ENCODE results near the gene EVPLL.
"Not testable (repeated sequence)": the region's sequence is repeated elsewhere in the genome, so short reads cannot be mapped to it uniquely, and the experiment has no call there.

DNA sequence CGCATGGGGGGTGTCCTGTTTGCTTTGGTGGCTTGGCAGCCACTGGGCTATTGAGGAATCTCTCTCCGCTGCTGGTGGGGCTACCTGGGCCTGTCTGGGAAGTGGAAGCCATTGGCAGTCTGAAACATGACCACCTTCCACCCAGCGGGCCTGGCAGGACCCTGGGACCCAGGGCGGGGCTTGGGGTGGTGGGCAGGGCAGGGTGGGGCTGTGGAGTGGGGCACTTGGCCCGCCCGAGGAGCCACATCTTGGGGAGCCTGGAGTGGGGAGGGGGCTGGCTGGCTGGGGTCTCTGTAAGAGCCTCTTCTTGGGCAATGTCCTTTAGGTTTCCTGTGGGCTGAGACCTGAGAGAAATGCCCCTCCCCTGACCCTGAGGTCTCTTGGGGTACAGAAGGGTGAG, 48.0 kb downstream of the EVPLL start:
- TF ChIP-seq JUN (IDR thresholded peaks at IDR 0.05; ENCODE audit: borderline replicate concordance, low read depth, low read length); JUN (CRISPR knock-in tag; IDR thresholded peaks at IDR 0.05; ENCODE audit: borderline replicate concordance); SMARCB1 (IDR thresholded peaks at IDR 0.05; ENCODE audit: insufficient read length, low read depth); ZNF24 (IDR thresholded peaks at IDR 0.05); POLR2A (conservative IDR thresholded peaks at IDR 0.05); HNRNPL (IDR thresholded peaks at IDR 0.05; ENCODE audit: low read depth, low read length); GATAD2B (IDR thresholded peaks at IDR 0.05; ENCODE audit: borderline replicate concordance); HSF4 (CRISPR knock-in tag; IDR thresholded peaks at IDR 0.05; ENCODE audit: borderline replicate concordance); CHD1 (IDR thresholded peaks at IDR 0.05; ENCODE audit: low read length): not testable (repeated sequence)
- TF ChIP-seq, protein P1, sequence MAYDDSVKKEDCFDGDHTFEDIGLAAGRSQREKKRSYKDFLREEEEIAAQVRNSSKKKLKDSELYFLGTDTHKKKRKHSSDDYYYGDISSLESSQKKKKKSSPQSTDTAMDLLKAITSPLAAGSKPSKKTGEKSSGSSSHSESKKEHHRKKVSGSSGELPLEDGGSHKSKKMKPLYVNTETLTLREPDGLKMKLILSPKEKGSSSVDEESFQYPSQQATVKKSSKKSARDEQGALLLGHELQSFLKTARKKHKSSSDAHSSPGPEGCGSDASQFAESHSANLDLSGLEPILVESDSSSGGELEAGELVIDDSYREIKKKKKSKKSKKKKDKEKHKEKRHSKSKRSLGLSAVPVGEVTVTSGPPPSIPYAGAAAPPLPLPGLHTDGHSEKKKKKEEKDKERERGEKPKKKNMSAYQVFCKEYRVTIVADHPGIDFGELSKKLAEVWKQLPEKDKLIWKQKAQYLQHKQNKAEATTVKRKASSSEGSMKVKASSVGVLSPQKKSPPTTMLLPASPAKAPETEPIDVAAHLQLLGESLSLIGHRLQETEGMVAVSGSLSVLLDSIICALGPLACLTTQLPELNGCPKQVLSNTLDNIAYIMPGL (CRISPR knock-in tag; IDR thresholded peaks at IDR 0.05) = not testable (repeated sequence)
- TF ChIP-seq, protein P2, sequence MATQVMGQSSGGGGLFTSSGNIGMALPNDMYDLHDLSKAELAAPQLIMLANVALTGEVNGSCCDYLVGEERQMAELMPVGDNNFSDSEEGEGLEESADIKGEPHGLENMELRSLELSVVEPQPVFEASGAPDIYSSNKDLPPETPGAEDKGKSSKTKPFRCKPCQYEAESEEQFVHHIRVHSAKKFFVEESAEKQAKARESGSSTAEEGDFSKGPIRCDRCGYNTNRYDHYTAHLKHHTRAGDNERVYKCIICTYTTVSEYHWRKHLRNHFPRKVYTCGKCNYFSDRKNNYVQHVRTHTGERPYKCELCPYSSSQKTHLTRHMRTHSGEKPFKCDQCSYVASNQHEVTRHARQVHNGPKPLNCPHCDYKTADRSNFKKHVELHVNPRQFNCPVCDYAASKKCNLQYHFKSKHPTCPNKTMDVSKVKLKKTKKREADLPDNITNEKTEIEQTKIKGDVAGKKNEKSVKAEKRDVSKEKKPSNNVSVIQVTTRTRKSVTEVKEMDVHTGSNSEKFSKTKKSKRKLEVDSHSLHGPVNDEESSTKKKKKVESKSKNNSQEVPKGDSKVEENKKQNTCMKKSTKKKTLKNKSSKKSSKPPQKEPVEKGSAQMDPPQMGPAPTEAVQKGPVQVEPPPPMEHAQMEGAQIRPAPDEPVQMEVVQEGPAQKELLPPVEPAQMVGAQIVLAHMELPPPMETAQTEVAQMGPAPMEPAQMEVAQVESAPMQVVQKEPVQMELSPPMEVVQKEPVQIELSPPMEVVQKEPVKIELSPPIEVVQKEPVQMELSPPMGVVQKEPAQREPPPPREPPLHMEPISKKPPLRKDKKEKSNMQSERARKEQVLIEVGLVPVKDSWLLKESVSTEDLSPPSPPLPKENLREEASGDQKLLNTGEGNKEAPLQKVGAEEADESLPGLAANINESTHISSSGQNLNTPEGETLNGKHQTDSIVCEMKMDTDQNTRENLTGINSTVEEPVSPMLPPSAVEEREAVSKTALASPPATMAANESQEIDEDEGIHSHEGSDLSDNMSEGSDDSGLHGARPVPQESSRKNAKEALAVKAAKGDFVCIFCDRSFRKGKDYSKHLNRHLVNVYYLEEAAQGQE (IDR thresholded peaks at IDR 0.05; ENCODE audit: borderline replicate concordance) = not testable (repeated sequence)
- TF ChIP-seq, protein P2 (CRISPR knock-in tag; IDR thresholded peaks at IDR 0.05; ENCODE audit: low read depth) = not testable (repeated sequence)
- TF ChIP-seq, protein P3, sequence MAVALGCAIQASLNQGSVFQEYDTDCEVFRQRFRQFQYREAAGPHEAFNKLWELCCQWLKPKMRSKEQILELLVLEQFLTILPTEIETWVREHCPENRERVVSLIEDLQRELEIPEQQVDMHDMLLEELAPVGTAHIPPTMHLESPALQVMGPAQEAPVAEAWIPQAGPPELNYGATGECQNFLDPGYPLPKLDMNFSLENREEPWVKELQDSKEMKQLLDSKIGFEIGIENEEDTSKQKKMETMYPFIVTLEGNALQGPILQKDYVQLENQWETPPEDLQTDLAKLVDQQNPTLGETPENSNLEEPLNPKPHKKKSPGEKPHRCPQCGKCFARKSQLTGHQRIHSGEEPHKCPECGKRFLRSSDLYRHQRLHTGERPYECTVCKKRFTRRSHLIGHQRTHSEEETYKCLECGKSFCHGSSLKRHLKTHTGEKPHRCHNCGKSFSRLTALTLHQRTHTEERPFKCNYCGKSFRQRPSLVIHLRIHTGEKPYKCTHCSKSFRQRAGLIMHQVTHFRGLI (CRISPR knock-in tag; IDR thresholded peaks at IDR 0.05) = not testable (repeated sequence)
- TF ChIP-seq, protein P4, sequence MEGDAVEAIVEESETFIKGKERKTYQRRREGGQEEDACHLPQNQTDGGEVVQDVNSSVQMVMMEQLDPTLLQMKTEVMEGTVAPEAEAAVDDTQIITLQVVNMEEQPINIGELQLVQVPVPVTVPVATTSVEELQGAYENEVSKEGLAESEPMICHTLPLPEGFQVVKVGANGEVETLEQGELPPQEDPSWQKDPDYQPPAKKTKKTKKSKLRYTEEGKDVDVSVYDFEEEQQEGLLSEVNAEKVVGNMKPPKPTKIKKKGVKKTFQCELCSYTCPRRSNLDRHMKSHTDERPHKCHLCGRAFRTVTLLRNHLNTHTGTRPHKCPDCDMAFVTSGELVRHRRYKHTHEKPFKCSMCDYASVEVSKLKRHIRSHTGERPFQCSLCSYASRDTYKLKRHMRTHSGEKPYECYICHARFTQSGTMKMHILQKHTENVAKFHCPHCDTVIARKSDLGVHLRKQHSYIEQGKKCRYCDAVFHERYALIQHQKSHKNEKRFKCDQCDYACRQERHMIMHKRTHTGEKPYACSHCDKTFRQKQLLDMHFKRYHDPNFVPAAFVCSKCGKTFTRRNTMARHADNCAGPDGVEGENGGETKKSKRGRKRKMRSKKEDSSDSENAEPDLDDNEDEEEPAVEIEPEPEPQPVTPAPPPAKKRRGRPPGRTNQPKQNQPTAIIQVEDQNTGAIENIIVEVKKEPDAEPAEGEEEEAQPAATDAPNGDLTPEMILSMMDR (IDR thresholded peaks at IDR 0.05 in 2 of 3, conservative IDR thresholded peaks at IDR 0.05 in 1 of 3; ENCODE audit: insufficient read depth in 2 of 3, low read depth in 1 of 3, low read length in 3 of 3) = not testable (repeated sequence)
- TF ChIP-seq, protein P5, sequence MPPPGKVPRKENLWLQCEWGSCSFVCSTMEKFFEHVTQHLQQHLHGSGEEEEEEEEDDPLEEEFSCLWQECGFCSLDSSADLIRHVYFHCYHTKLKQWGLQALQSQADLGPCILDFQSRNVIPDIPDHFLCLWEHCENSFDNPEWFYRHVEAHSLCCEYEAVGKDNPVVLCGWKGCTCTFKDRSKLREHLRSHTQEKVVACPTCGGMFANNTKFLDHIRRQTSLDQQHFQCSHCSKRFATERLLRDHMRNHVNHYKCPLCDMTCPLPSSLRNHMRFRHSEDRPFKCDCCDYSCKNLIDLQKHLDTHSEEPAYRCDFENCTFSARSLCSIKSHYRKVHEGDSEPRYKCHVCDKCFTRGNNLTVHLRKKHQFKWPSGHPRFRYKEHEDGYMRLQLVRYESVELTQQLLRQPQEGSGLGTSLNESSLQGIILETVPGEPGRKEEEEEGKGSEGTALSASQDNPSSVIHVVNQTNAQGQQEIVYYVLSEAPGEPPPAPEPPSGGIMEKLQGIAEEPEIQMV (tag; conservative IDR thresholded peaks at IDR 0.05; ENCODE audit: low read depth) = not testable (repeated sequence)

All from K562 (cell line).